Fibroblast of lung (primary cell): ENCODE results near the gene SLC5A6. TPM values are rescaled to one million over a fixed set of nuclear protein-coding genes. Genes with fewer than 3 reads are reported as not detected.

ENCODE experiments used
- DNase-seq, 2 donors: peaks; one replicate each; pipeline versions ENCODE4 v3.0.0 to v3.0.0-alpha.2; 2010; ENCODE audit warnings: low read depth in 2 of 2
- H2AFZ ChIP-seq: 2 replicates; pipeline ENCODE4 v1.5.1; 2012; ENCODE audit warnings: low read length, control low read depth, inconsistent platforms
- H3K27ac ChIP-seq: 2 replicates; pipeline ENCODE4 v1.5.1; 2011; ENCODE audit warnings: low read length, control low read depth; ENCODE audit not compliant: insufficient read depth
- H3K27me3 ChIP-seq: 2 replicates; pipeline ENCODE4 v1.5.1; 2011; ENCODE audit warnings: mild to moderate bottlenecking, low read length; ENCODE audit not compliant: control insufficient read depth, insufficient read depth
- H3K36me3 ChIP-seq: 2 replicates; pipeline ENCODE4 v1.5.1; 2011; ENCODE audit warnings: low read length; ENCODE audit not compliant: control insufficient read depth, insufficient read depth
- H3K4me1 ChIP-seq: 2 replicates; pipeline ENCODE4 v1.5.1; 2011; ENCODE audit warnings: low read length; ENCODE audit not compliant: control insufficient read depth, insufficient read depth; ENCODE audit errors: extremely low read depth
- H3K4me2 ChIP-seq: 2 replicates; pipeline ENCODE4 v1.5.1; 2011; ENCODE audit warnings: low read length, control low read depth; ENCODE audit not compliant: insufficient read depth; ENCODE audit errors: extremely low read depth
- H3K4me3 ChIP-seq, 4 experiments: fragments of 200-600 bp in 1 of 4; sonication (generic) in 1 of 4; replicated peaks in 1 of 4; 2 replicates each; pipeline ENCODE4 v1.5.1; 2011 to 2016; ENCODE audit warnings: low read length in 4 of 4, low read depth in 3 of 4, mild to moderate bottlenecking in 3 of 4, control low read depth in 2 of 4, inconsistent platforms in 1 of 4, mixed read lengths in 1 of 4; ENCODE audit not compliant: insufficient read depth in 1 of 4; ENCODE audit errors: control extremely low read depth in 1 of 4
- H3K79me2 ChIP-seq: 2 replicates; pipeline ENCODE4 v1.5.1; 2012; ENCODE audit warnings: mild to moderate bottlenecking, low read length, inconsistent platforms; ENCODE audit not compliant: control insufficient read depth, insufficient read depth
- H3K9ac ChIP-seq: 2 replicates; pipeline ENCODE4 v1.5.1; 2011; ENCODE audit warnings: mild to moderate bottlenecking, low read length, control low read depth; ENCODE audit not compliant: insufficient read depth
- H3K9me3 ChIP-seq: 2 replicates; pipeline ENCODE4 v1.5.1; 2012; ENCODE audit warnings: low read depth, low read length; ENCODE audit not compliant: control insufficient read depth, insufficient read depth
- H4K20me1 ChIP-seq: 2 replicates; pipeline ENCODE4 v1.5.1; 2011; ENCODE audit warnings: low read length; ENCODE audit not compliant: control insufficient read depth, insufficient read depth; ENCODE audit errors: extremely low read depth
- CTCF ChIP-seq, 2 donors: IDR thresholded peaks in 1 of 2; conservative IDR thresholded peaks in 1 of 2; 1 replicate in 1 of 2; 2 replicates in 1 of 2; pipeline ENCODE4 v1.5.1; 2011 to 2012; ENCODE audit warnings: low read length in 2 of 2, control low read depth in 1 of 2, inconsistent platforms in 1 of 2, low read depth in 1 of 2, mild to moderate bottlenecking in 1 of 2
- EZH2 ChIP-seq: IDR thresholded peaks from 2 replicates; pipeline ENCODE4 v1.5.1; 2012; ENCODE audit warnings: low read length, control low read depth, mild to moderate bottlenecking; ENCODE audit errors: missing control alignments
- polyA plus RNA-seq, 2 donors: library from polyadenylated mRNA; depleted of rRNA in 1 of 2; stranded (reverse) in 1 of 2; unstranded in 1 of 2; fragments of >200 nt; gene quantifications; 2 replicates each; pipeline ENCODE4 v1.2.1, GENCODE V29; 2011 to 2012; ENCODE audit warnings: missing spikeins in 1 of 2
- total RNA-seq: library from RNA; depleted of rRNA; stranded (reverse); fragments of >200 nt; gene quantifications from 2 replicates; pipeline ENCODE4 v1.2.1, GENCODE V29; 2014

SLC5A6 gene
- total and polyA plus RNA-seq, 2 donors (not counting 1 experiment from before 2014, with no cell fraction given): 11.5 to 13.9 TPM

GRCh38 chr2:27202854-27203253 lies 9.2 kb downstream of the SLC5A6 start:
- peak in 1 of 2 donors; percentile 64 for DNase-seq
- H3K9me3 ChIP-seq: no peaks in the 10 kb centered on the region
- H4K20me1 ChIP-seq: no peaks in the 10 kb centered on the region
- peaks cover 15% of the 10 kb centered on the region for H3K36me3 ChIP-seq
- TF ChIP-seq CTCF (conservative IDR thresholded peaks at IDR 0.05 in 1 of 2, IDR thresholded peaks at IDR 0.05 in 1 of 2; ENCODE audit: low read depth in 1 of 2, low read length in 2 of 2) (no peak), EZH2 (no peak)
- H3K27me3 ChIP-seq: no peaks in the 10 kb centered on the region
- H3K79me2 ChIP-seq: no peaks in the 10 kb centered on the region
- H3K9ac ChIP-seq: no peak overlapping the region
- H2AFZ ChIP-seq: no peak overlapping the region
- H3K27ac ChIP-seq: no peak overlapping the region
- no peak overlapping the region for H3K4me2 ChIP-seq
- no peaks in the 10 kb centered on the region for H3K4me1 ChIP-seq
- H3K4me3 ChIP-seq: no peak overlapping the region

GRCh38 chr2:27201675-27202074 lies 10.4 kb downstream of the SLC5A6 start:
- TF ChIP-seq CTCF (conservative IDR thresholded peaks at IDR 0.05 in 1 of 2, IDR thresholded peaks at IDR 0.05 in 1 of 2; ENCODE audit: low read depth in 1 of 2, low read length in 2 of 2): no peak
- Histone ChIP-seq H3K4me3 (no peak overlapping the region), H3K9ac (no peak overlapping the region), H3K27me3 (no peaks in the 10 kb centered on the region), H4K20me1 (no peaks in the 10 kb centered on the region), H3K27ac (no peak overlapping the region), H3K79me2 (no peaks in the 10 kb centered on the region), H3K9me3 (no peaks in the 10 kb centered on the region), H3K36me3 (peaks cover 12% of the 10 kb centered on the region), H2AFZ (no peak overlapping the region), H3K4me1 (no peaks in the 10 kb centered on the region), H3K4me2 (no peak overlapping the region)
- DNase-seq: no peak

GRCh38 chr2:27199241-27199640 lies 12.8 kb downstream of the SLC5A6 start:
- Histone ChIP-seq H3K79me2 (no peaks in the 10 kb centered on the region), H4K20me1 (no peaks in the 10 kb centered on the region), H3K4me3 (no peak overlapping the region), H3K36me3 (peaks cover 9% of the 10 kb centered on the region), H3K9ac (no peak overlapping the region), H3K4me2 (no peak overlapping the region), H3K27ac (no peak overlapping the region), H3K27me3 (no peaks in the 10 kb centered on the region), H2AFZ (no peak overlapping the region), H3K9me3 (no peaks in the 10 kb centered on the region), H3K4me1 (no peaks in the 10 kb centered on the region)
- no peak for TF ChIP-seq CTCF (conservative IDR thresholded peaks at IDR 0.05 in 1 of 2, IDR thresholded peaks at IDR 0.05 in 1 of 2; ENCODE audit: low read depth in 1 of 2, low read length in 2 of 2)
- no peak for TF ChIP-seq EZH2
- no peak for DNase-seq
